NCI-H146 treated with DMSO at 0.1 percent for 48 hours (cell line): ENCODE measurements around the gene TMEM184B.

Experiments used
- DNase-seq: peaks from one replicate; lab custom pipeline; 2025; ENCODE audit not compliant: unreplicated experiment; lab: John Stamatoyannopoulos, UW

TMEM184B gene

GRCh38 chr22:38308791-38309498 lies 36.1 kb upstream of the TMEM184B start:
- no peak for DNase-seq

GRCh38 chr22:38305471-38306448 lies 33.0 kb upstream of the TMEM184B start:
- DNase-seq = peak; percentile 5

DNA sequence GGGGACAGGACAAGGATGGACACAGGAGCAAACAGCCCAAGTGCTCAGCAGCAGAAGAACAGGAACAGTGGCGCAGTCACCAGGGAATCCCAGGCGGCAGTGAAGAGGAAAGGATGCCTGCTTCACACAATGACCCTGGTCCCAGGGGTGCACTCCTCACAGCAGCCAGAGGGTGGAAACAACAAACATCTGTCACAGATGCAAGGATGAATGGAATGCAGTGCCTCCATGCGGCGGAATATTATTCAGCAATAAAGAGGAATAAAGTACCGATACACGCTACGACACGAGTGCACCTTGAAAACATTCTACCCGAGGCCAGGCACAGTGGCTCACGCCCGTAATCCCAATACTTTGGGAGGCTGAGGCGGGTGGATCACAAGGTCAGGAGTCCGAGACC lies 31.7 kb upstream of the TMEM184B start:
- no peak for DNase-seq

DNA sequence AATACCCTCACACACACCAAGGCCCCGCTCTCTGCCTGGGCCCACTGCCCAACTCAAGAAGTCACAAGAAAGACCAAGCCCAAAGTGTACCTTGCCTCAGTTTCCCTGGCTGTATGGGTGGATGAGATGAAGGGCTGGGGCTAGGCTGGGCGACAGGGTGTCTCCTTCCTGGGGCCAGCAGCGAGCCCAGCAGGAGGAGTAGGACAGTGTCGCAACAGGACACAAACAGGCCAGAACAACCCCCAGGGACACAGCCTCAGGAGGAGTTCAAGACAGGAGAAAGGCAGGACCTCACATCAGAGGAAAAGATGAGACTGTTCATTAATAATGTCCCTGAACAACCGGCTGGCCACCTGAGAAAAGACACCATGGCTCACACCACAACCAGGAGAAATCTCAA lies 31.2 kb upstream of the TMEM184B start:
- no peak for DNase-seq

DNA sequence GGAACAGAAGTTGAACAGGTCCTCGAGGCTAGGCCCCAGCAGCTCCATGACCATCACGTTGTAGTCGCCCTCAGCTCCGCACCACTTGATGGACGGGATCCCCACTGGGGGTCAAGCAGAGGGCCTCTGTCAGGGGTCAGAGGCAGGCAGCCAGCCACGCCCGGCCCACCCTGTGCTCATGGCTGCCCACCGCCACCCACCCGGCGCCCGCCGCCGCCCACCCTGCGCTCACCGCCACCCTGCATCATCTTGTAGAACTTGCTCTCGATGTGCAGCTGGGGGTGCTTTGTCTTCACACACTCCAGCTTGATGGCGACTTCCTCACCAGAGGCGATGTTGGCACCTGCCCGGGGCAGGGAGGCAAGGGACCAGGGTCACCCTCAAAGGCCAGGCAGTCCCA lies 30.1 kb upstream of the TMEM184B start:
- no peak for DNase-seq

DNA sequence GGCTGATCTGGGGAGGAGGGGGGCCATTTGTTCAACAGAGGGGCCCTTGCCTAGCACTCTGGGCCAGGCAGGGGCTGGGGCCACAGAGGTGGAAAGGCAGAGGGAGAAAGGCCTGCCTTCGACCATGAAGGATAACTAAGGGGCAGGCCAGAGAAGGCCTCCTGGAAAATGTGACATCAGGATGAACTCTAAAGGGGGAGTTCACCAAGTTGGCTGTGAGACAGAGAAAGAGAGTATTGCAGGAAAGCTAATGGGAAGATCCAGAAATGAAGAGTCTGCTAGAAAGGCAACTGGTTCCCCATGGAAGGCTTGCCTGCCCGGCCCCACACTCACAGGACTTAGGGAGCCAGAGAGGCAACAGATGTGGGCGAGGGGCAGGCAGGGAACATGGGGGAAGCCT lies 28.1 kb upstream of the TMEM184B start:
- DNase-seq = no peak

GRCh38 chr22:38300197-38300945 lies 27.6 kb upstream of the TMEM184B start:
- no peak for DNase-seq

DNA sequence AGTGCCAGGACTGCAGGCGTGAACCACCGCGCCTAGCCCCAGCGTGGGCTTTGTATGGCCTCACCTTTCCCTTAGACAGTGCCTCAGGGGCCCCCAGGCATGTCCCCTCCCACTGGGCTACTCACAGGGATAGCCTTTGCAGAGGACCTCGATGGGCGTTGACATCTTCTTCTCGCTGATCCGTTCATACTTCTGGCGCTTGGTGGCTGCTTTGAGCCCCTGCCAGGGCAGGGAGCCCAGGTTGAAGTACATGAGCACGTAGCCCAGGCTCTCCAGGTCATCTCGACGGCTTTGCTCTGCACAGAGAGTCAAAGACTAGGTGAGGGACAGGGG lies 26.9 kb upstream of the TMEM184B start:
- DNase-seq = no peak

- no peak for DNase-seq
Observed at GRCh38 chr22:38298312-38299005, 25.6 kb upstream of the TMEM184B start.

DNA sequence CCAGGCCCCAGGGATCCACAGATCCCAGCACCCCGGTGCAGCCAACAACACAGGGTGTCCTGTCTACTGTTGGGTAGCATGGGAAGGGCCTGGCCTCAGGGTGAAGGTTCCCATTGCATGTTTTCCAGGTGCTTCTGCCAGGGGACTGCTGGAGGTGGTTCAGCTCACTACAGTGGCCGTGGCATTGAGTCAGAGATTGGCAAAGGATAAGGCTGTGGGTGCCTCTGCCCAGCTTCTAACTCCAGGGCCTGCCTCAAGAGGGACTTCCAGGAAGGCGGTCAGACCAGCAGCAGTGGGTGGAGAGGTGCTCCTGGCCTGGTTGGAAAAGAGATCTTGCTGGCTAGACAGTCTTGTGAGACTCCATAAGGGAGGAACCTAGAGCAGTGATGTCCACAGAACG lies 23.6 kb upstream of the TMEM184B start:
- no peak for DNase-seq

DNA sequence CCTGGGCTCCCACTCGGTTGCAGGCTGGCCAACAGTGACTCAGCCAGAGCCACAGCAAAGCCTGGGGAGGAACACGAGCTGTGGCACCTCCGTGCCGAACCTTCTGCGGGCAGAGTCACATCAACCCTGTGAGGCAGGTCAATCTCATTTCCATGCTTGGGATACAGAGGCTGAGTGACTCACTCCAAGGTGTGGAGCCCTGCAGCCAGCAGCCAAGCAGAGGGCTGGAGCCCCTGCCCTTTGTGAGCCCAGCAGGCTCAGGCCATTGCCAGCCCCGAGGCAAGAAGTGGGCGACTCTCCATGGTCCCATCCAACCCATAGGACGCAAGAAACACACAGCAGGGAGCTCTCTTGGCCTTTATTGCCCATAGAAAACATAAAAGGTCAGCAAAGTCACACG lies 23.1 kb upstream of the TMEM184B start:
- DNase-seq = no peak

- DNase-seq = no peak
Observed at GRCh38 chr22:38295339-38295738, 22.5 kb upstream of the TMEM184B start.

- no peak for DNase-seq
Observed at GRCh38 chr22:38294193-38294592, 21.4 kb upstream of the TMEM184B start.

- DNase-seq = no peak
Observed at GRCh38 chr22:38292694-38293093, 19.9 kb upstream of the TMEM184B start.

DNA sequence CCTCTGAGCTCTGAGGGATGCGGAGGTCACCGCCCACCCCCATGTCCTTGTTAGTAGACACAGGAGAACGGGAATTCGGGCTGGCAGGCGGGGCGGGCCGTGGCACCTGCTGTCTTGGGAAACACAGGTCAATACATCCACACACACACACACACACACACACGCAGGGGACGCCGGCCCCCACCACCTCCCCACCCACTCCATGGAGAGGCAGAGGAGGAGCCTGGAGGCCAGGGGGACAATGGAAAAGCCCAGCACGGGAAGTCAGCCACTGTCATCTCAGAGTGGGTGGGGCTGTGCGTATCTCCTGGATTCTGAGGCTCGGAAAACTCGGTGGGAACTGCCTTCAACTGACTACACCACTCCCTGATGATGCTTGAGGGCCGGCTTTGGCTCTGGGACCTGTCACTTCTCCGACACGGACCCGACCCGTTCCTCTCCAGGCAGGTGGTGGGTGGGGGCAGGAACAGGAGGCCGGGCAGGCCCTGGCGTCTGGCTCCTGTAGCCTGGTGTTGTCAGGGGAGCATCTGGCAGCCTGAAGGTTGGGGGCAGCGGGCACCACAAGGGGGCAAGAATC lies 18.5 kb upstream of the TMEM184B start:
- peak; percentile 68 for DNase-seq

GRCh38 chr22:38290347-38290746 lies 17.5 kb upstream of the TMEM184B start:
- peak; percentile 73 for DNase-seq

DNA sequence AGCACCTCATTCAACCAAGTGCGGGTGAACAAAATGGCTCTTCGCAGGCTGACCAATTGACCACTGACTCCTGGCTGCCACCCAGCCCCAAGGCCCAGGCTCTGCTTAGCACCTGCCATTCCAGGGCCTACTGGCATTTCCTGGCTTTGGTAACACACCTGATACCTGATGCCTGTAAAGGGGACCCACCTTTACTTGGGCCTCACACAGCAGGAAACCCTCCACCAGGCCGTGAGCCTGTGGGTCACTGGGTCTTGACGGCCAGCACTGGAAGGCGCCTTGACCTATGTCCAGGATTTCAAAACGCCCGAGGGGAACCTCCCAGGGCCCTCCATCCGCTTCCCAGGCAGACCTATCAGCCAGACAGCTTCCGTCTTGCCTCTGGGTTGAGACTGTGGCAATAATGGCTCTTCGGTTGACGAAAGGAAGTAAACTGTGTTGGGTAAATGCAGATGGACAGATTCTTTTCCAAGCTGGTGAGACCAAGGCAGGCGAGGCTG lies 16.8 kb upstream of the TMEM184B start:
- peak; percentile 28 for DNase-seq

GRCh38 chr22:38286915-38287669 lies 14.3 kb upstream of the TMEM184B start:
- no peak for DNase-seq

DNA sequence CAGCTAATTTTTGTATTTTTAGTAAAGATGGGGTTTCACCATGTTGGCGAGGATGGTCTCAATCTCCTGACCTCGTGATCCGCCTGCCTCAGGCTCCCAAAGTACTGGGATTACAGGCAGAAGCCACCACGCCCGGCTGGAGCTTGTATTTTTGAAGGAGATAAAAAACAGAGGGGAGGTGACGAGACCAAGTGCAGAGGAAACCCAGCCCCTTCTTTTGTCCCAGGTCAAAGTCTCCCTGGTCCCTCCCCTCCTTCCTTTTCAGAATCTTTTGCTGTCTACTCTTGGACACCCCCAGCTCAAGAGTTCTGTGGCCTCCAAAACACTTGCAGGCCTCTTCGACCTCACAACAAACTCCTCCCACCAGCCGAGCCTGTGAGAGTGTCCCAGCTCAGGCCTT lies 12.2 kb upstream of the TMEM184B start:
- DNase-seq = no peak

DNA sequence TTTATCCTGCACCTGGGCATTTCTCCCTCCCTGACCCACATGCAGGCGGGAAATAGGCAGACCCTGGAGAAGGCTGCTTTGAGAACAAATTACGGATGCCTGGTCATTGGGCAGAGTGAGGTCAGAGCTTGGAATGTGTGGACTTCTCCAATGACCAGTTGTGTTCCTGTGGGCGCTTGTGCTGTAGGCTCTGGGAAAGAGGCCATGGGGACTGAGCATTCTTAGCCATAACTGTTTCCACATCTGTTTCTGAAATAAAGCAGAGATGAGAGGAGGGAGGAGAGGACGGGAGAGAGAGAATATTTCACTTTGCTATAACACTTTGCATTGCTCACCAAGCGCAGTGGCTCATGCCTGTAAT lies 11.2 kb upstream of the TMEM184B start:
- DNase-seq = no peak
